NCI-H82 treated with DMSO at 0.1 percent for 48 hours (cell line): ENCODE results near the gene FOXL3.
"Not testable (repeated sequence)": the region's sequence is repeated elsewhere in the genome, so short reads cannot be mapped to it uniquely, and the experiment has no call there.

Experiments used
- DNase-seq: peaks from one replicate; lab custom pipeline; 2025; ENCODE audit not compliant: unreplicated experiment; lab: John Stamatoyannopoulos, UW

The FOXL3 gene

DNA sequence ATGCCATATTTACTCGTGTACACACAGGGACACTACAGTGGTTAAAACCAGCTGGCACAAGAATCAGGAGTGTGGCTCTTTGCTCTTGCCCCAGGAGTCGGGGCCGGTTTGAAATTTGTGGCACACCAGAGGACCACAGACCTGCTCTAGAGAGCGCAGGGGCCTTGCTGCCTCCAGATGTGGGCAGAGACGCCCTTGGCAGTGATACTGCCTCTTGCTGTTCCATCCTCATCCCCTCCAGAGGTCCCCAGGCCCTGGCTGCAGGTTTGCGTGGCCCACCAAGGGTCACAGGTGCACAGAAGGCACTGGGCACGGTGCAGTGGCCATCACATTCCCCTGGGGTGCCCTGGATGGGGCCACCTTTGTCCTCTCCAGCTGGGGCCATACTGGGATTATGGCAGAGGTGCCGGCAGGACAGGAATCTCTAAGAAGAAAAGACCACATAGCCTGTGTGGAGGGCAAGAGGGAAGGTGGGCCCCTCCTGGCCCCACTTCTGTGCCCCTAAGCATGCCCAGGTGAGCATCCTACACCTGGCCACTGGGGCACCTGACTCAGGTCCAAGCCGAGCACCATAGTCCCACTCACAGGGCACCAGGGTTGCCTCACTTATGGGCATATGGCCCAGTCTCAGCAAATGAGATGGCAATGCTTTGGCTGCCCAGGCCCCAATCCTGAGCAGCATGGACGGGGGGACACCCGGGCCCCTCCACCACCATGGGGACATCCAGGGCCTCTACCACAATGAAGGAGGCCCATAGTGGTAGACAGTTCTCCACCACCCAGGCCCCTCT, 45.6 kb downstream of the FOXL3 start:
- no peak for DNase-seq

DNA sequence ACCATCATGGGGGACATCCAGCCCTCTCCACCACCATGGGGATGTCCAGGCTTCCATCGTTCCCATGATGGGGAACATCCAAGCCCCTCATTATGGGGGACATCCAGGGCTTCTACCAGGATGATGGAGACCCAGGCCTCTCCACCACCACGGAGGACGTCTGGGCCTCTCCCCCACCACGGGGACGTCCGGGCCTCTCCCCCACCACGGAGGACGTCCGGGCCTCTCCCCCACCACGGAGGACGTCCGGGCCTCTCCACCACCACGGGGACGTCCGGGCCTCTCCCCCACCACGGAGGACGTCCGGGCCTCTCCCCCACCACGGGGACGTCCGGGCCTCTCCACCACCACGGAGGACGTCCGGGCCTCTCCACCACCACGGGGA, 46.2 kb downstream of the FOXL3 start:
- not testable (repeated sequence) for DNase-seq

DNA sequence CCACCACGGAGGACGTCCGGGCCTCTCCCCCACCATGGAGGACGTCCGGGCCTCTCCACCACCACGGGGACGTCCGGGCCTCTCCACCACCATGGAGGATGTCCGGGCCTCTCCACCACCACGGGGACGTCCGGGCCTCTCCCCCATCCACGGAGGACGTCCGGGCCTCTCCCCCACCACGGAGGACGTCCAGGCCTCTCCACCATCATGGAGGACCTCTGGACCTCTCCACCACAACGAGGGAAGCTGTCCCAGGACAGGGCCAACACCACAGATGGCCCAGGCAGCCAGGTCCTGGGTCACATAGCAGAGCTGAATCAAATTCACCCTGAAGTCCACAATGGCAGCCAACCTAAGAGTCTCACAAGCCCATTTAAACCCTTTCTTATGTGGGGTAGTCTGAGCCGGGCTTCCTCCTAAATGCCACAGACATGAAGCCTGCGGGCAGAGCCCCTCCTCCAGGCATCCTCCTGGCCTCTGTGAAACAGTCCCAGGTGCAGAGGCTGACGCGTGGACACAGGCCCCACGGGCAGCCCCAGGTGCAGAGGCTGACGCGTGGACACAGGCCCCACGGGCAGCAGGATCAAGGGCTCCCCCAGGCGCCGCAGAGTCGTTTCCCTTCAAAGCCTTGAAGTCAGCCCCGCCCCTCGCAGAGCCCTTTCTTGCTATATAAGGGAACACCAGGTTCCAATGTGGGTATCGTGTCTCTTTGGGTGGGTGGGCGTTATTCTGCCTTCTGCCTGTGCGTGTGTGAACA, 47.0 kb downstream of the FOXL3 start:
- no peak for DNase-seq

DNA sequence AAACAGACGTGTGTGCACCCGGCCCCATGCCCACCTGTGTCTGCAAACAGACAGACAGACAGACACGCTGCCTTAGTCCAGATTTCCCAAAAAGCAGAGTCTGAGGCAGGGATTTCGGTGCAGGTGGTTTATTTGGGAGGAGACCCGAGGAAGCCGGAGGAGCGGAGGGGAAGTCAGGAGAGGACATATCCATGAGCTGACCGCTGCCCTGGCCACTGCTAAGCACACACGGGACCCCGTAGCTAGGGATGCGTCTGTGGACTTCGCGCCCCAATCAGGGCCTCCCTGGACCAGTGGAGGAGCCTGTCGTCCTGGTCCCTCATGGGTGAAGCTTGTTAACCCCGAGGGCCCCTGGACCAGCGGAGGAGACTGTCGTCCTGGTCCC, 47.6 kb downstream of the FOXL3 start:
- DNase-seq, result no peak

DNA sequence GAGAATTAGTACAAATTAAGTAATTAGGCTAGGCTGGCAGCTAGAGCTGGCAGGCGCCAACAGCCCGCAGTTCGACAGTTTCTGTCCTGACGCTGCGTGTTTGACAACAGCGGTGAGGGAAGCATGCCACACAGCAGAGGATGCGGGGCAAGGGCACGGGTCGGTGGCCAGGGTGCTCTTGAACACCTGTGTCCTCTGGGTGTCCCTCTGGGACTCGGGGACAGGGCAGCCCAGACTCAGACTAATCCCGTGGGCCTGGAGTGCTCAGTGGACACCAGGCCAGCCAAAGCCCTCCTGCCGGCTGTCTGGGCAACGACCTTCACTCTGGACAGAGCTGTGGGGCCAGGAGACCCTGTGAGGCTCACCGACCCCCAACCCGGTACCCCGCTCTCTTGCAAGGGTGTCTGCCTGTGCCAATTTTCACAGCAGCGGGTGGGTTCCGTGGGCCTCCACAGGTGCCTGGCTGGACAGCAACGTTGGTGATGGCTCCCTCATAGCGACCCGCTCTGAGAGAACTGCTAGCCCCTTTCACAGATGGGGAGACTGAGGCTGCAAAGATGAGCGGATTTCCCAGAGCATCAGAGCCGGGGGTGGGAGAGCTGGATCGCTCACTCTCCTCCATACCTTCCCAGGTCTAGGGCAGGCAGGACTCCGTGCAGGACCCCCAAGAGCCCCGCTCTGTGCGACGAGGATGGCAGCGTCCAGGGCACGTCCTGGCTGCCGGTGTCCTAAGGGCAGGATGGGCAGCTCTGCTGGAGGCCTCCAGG, 48.5 kb downstream of the FOXL3 start:
- no peak for DNase-seq

DNA sequence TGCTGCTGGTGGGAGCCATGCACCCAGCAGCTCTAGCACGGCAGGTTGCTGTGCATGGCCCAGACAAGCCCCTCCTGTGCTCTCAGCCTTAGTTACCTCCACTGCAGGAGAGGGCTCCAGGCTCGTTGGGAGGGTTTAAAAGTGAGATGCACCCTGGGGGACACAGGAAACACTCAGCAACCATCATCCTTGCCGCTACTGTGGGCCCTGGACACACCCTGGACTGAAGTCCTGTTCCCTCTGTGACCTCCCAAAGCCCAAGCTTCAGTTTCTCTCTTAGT, 49.0 kb downstream of the FOXL3 start:
- DNase-seq, result no peak

DNA sequence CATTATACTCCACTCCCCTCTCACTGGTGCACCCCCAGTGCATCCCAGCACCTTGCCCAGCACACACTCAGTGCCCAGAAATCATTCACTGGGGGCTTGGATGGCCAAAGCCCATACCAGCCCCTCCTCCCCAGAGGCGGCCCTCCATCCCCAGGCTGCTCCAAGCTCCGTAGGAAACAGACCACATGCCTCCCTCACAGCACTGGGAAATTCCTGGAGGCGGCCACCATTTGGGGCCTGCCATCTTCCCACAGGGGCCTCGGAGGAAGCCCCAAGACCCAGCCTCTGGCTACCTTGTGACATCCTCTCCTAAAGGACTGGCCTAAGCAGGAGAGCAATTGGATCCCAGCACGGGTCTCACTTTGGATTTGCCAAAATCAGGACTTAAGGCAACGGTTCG, 49.7 kb downstream of the FOXL3 start:
- no peak for DNase-seq

DNA sequence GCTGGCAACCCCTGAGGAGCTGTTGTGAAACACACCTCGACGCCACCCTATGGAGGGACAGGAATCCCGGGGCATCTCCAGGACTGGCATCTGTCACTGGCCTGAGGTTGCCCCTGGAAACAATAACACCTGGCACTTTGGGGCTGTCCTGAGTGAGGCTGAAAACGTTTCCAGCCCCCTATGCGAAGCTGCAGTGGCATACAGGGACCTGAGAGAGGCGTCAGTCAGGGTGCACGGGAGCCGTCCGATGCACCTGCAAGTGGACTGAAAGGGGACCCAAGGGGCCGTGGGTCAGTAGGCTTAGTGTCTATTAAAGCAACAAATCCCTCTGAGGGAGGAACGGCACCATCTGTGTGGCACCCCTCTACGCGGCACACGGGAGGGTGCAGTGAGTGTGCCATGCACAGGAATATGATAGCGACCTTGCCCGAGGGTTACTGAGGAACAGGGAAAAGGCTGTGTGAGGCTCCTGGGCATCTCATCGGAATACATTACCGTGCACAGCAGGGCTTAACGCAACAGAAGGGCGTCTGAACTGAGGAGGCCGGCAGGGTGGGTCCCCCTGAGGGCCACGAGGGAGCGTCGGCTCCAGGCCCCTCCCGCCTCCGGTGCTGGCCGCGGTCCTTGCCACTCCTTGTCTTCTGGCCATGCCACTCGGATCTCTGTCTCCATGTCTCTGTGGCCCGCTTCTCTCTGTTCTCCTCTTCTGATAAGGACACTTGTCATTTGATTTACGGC, 50.4 kb downstream of the FOXL3 start:
- DNase-seq, result no peak
